GM21515 (cell line): ENCODE results near the gene FOXD4.
"Not testable (repeated sequence)": the region's sequence is repeated elsewhere in the genome, so short reads cannot be mapped to it uniquely, and the experiment has no call there.

Experiments used
- ATAC-seq: cut with Tn5 transposase; IDR thresholded peaks from one replicate; pipeline ENCODE4 v1.9.1; 2021; ENCODE audit not compliant: unreplicated experiment

The FOXD4 gene

DNA sequence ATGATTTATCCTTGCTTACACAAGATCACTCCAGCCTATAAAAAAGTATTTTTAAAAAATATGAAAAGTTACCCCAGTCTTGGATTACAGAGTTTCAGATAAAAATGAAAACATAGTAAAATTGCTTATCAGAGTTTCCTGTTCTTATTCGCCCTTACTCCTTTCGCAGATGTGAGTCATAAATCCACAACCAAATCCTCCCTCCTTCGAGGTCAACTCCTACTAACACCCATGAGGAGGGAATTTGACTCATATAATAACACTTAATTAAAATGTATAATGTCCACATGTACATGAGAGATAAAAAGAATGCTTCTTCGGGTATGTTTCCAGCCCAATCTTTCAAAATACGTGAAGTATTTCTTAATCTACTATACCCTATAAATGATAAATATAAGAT is 23.9 kb downstream of the FOXD4 start:
- ATAC-seq, result not testable (repeated sequence)

DNA sequence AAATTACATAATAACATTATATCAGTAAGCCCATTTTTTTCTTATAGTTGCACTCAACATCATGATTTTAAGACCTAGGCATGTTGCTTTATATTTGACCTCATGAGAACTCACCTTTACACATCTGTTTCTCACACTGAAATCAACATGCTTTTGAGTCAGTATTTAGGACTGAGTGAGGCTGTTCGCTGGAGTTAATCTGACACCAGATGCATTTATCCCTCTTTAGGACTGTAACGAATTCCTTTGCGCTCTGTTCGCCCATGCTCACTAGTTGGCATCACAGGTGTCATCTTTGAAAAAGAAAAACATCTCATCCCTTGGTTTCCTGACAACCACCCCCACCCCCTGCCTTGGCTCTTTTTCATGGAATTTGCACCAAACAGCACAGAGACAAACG is 24.3 kb downstream of the FOXD4 start:
- ATAC-seq, result not testable (repeated sequence)

DNA sequence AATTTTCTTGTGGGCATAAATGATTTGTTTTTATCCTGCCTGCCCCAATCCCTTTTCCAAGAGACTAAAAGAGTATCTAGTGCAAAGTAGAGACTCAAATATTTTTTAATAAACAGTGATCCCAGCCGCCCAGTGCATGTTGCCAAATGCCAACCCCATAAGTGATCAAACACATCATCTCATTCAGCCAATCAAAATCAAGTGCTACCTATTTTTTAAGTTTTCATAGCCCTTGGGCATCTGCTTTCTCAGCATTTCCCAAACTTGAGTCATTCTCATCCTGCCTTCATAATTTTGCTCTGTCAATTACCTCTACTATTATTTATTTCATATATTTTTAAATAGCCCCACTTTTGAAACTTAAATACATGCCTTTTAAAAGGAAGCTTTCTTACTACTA is 27.4 kb downstream of the FOXD4 start:
- not testable (repeated sequence) for ATAC-seq

DNA sequence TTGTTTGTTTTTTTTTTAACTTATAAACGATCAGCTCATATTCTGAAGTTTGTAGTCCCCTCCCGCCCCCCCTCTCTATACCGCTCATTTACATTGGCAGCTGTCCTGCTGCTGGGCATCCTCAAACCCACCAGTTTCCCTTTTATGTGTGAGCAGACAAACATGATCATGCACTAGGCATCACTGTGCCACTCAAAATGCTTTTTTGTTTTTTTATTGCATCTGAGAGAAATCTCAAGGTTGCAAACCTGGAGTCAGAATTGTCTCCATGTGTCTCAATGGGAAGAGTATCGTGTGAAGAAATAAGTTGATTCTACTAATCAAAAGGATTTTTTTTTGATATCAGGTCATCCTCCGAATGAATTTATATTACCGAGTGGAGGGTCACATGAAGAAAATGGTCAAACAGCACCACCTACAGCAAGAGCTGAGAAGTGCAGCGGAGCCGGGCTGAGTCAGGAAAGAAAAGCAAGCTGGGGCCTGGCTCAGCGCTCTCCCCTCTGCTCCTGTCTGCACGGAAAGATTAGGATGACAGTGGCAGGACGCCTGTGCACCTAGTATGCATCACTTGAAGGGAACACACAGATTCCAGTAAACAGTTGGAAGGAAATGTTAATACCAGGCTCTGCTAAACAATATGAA is 29.7 kb downstream of the FOXD4 start:
- peak; percentile 82 for ATAC-seq

DNA sequence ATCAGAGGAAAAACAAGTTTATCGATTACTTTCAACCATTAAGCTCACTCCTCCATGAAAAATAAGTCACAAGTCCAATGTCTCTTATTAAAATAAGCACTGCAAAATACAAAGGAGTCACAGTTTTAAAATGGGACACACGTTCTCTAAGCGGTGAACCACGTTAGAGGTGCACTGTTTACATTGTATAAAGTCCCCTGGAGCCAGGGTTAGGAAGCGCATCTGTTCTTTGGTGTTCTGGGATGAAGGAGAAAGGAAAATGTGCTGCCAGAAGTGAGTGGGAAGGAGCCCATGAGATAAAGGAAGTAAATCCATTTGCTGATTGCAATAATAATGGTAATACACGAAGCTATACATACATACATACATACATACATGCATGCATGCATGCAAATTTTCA is 30.4 kb downstream of the FOXD4 start:
- not testable (repeated sequence) for ATAC-seq

DNA sequence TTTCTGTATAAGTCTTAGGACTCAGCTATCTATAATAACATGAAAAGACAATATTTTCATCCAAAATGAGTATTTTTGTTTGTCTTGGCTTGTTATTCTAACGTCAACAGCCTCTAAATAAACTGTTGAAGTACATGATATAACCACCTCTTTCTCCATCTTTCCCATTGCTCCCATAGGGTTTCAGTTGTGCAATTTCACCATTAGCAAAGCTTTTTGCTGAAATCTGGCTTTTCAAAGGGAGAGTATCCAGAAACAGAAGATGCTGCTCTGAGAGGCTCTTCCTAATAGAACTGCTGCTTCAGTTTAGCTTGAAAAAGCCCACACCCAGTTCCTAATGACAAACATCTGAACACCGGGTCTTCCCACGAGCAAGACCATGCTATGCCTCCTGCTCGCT is 31.1 kb downstream of the FOXD4 start:
- ATAC-seq, result not testable (repeated sequence)

DNA sequence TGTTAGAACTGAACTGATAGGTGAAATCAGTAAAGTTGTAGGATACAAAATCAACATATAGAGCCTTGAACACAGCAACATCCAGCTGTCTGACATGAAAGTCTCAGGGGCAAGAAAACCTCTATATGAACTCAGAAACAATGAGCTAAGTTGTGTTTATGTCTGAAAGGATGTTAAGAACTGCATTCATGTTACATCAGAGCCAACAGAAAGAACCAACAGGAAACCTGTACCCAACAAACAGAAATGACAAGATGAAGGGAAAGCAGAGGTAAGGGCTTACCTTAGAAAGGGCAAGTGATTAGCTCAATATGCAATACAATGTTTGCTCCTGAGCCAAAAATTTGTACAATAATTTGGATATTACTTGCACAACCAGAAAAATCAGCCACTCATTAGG is 31.5 kb downstream of the FOXD4 start:
- not testable (repeated sequence) for ATAC-seq

DNA sequence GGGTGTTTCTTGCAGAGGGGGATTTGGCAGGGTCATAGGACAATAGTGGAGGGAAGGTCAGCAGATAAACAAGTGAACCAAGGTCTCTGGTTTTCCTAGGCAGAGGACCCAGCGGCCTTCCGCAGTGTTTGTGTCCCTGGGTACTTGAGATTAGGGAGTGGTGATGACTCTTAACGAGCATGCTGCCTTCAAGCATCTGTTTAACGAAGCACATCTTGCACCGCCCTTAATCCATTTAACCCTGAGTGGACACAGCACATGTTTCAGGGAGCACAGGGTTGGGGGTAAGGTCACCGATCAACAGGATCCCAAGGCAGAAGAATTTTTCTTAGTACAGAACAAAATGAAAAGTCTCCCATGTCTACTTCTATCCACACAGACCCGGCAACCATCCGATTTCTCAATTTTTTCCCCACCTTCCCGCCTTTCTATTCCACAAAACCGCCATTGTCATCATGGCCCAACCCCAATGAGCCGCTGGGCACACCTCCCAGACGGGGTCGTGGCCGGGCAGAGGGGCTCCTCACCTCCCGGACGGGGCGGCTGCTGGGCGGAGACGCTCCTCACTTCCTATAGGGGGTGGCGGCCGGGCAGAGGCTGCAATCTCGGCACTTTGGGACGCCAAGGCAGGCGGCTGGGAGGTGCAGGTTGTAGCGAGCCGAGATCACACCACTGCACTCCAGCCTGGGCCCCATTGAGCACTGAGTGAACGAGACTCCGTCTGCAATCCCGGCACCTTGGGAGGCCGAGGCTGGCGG is 35.1 kb downstream of the FOXD4 start:
- ATAC-seq, result not testable (repeated sequence)

DNA sequence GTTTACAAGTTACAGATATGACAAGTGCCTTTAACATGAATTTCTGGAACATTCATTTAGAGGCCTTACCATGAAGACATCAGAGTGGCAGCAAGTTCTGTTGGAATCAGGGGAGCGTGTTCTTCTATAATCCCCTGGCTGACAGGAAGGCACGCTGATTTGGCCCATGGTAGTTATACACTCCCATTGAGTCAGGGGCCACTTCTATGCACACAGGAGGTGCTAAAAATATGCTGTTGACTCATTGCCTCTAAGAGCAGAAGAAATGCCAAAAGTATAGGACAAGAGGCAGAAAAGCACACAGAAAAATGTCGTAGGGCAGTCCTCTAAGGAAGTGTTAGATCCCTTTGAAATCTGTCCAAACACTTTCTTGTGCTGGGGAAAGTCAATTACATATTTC is 39.9 kb downstream of the FOXD4 start:
- not testable (repeated sequence) for ATAC-seq

DNA sequence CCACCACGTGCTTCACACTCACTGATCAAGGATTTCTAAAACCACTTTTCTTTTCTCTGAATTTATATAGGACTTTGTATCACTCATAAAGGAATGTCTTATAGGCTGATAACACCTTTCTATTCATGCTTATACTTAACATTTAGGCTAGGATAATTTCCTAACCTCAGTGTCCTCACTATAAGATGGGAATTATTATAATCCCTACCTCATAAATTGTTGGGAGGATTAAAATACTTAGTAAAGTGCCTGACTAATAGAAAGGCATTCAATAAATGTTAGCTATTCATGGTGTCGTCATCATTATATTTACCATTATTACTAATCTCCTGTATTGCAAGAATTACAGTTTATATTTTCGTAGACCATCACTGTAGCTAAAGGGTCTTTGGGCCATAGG is 41.8 kb downstream of the FOXD4 start:
- ATAC-seq, result not testable (repeated sequence)

DNA sequence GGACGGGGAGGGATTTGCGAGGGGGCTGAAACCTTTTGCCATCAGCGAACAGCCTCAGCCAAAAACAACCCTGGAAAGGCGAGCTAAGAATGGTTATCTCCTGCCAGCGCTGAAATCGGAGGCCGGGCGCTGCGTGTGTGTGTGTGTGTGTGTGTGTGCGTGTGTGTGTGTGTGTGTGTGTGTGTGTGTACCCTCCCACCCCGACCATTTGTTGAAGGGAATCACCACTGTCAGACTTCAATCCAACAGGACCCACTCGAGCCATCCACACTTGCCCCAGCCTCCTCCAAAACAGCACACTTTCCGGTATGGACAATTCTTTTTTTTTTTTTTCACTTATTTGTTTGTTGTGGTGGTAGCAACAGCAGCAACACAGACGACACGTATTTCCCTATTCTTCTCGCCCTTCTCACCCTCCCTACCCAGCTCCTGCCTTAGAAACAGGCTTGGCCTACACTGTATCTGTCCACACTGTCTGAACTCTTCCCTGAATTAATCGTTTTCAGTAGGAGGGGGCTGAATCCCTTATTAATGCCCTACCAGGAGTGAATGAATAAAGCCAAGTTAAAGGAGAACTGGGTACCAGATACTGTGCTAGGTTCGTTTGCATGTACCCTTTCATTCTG is 44.2 kb downstream of the FOXD4 start:
- not testable (repeated sequence) for ATAC-seq

DNA sequence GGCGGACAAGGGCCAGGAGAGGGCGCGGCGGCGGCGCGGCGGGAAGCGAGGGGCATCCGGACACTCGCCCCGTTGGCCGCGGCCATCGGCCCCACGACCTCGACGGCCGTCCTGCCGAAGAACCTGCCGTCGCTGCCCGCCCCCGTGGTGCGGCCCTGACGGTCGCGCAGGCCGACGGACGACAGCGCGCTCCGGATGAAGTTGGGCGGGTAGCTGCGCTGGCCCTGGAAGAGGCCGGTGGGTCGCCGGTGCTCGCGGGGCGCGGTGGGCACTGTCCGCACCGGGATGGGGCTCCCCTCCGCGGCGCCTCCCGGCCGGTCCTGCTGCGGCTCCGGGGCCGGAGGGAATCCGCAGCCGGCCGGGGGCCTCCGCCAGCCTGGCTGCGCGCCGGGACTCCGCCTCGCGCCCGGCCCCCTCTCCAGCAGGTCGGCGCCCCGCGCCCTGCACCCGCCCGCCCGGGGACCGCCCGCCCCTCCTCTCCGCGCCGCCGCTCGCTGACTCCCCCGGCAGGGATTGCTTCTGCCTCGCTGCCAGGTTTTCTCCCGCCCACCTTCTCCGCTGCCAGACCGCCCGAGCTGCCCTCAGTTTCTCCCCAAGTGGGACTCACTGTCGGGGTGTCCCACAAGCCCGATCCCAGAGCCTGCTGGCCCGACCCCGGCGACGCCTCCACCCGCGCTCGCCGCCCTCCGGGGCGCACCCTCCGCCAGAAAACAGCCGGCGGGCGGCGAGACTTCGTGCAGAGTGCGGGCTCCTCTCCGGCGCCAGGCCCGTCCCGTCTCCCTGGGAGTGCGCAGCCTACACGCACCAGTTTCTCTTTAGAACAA is 44.9 kb downstream of the FOXD4 start:
- ATAC-seq, result not testable (repeated sequence)
